ACHN (cell line): ENCODE measurements around the gene NXN.
"Not testable (repeated sequence)": the region's sequence is repeated elsewhere in the genome, so short reads cannot be mapped to it uniquely, and the experiment has no call there.

Experiments used
- DNase-seq: peaks from one replicate; pipeline ENCODE4 v3.0.0-alpha.2; 2015
- in situ Hi-C: cut with HindIII; loops from 2 replicates; pipeline ENCODE4 v1.10.0; 2017; ENCODE audit warnings: low sequenced_read_pairs, low pct_ligation_motif_present, low pct_unique_long_range_greater_than_20kb

NXN gene

GRCh38 chr17:965311-965989 lies 14.1 kb downstream of the NXN start:
- no peak for DNase-seq

DNA sequence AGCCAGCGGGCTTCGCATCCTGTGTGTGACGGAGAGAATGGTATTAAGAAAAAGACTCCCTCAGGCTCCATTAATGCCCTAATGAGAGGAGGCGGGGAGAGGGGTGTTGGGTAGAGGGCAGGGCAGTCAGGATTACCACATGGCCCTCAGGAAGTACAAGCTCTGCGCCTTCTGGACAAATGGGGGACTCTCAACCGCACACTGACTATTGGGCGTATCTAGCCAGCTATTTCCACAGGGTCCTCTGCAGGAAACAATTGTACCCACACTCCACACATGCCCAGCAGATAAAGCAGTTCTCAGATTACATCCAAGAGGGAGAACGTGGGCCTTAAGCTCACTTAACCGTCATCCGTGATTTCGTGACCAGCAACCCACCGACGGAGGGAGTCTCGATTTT lies 14.7 kb downstream of the NXN start:
- DNase-seq: no peak
- in situ Hi-C loops: no loop called here

More at GRCh38 chr17:965311-965989, 14.1 kb downstream of the NXN start:
- in situ Hi-C loops: no loop called here

DNA sequence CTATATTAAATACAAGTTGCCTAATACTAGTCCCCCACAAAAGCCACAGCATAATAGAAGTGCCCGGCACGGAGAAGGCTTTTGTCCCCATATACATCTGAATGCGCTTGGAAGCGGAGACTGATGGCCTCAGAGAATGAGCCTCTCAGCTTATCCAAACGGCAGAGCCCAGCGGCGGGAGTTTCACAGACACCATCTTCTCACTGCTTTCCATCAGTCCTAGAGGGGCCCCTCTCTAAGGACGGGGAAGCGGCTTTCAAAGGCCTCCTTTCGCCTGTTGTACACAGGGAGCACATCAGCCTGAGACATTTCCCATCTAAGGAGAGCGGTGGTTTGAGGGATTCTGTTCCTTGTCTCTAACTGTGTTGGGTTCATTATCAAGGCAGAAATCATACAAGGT lies 16.9 kb downstream of the NXN start:
- no peak for DNase-seq

DNA sequence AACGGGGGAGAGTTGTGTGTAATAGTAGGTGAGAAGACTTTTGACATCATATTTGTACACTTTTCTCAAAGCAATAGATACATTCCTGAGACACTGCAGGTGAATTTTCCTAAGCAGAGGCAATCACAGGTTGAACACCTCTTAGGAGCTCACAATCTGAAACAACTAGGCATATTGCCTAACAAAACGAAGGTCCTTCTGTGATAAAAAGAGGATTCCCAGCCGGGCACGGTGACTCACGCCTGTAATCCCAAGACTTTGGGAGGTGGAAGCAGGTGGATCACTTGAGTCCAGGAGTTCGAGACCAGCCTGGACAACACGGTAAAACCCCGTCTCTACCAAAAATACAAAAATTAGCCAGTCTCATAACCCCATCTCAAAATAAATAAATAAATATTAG lies 17.4 kb downstream of the NXN start:
- DNase-seq: no peak
- in situ Hi-C loops: no loop called here

More for the DNA sequence above, 16.9 kb downstream of the NXN start:
- in situ Hi-C loops: no loop called here

DNA sequence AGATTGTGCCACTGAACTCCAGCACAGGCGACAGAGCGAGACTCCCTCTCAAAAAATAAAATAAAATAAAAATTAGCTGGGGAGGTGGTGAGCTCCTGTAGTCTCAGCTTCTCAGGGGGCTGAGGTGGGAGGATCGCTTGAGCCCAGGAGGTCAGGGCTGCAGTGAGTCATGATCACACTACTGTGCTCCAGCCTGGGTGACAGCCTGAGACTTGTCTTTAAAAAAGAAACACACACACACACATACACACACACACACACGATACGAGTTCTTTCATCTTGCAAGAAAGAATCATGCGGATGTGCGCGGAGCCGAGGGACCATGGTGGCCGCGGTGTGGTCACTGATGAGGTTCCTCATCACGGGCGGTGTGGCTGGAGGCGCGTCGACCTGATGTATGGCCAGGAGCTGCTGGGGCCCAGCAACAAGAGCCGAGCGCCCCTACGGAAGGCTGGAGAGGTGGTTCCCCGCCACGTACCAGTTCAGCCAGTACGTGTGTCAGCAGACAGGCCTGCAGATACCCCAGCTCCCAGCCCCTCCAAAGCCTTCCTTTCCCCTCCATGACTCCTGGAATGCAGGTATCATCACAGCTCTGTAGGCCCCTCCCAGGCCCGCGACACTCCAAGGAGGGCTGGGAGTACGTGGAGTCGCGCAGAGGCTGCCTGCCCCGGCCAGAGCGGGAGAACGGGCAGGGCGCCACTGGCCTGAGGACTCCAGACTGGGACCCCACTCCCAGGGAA lies 20.7 kb downstream of the NXN start:
- in situ Hi-C loops: no loop called here
- DNase-seq: no peak

DNA sequence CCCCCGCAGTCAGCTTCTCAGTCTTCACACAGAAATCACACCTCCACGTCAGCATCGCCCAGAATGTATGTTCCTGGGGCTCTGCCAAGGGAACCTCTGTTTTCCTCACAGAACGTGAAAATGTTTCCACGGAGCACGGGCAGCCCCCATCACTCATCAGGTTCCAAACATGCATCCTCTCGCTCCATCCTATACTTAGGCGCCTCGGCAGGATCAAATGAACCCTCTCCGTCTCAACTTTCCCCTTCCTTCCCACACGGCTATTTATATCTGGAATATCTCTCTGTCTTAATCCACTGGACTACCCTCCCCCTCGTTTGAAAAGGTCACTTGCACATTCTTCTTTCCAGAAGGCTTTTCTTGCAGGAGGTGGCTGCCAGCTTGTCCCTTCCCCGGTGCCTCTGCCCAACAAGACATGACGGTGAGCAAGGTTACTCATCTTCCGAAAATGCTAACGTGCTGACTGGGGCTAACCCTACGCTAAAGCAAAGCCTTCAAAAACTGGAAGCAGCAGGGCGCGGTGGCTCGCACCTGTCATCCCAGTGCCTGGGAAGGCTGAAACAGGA lies 21.6 kb downstream of the NXN start:
- DNase-seq: no peak
- in situ Hi-C loops: no loop called here

- in situ Hi-C loops: no loop called here
- DNase-seq: no peak
Observed at GRCh38 chr17:956905-957304, 22.7 kb downstream of the NXN start.

DNA sequence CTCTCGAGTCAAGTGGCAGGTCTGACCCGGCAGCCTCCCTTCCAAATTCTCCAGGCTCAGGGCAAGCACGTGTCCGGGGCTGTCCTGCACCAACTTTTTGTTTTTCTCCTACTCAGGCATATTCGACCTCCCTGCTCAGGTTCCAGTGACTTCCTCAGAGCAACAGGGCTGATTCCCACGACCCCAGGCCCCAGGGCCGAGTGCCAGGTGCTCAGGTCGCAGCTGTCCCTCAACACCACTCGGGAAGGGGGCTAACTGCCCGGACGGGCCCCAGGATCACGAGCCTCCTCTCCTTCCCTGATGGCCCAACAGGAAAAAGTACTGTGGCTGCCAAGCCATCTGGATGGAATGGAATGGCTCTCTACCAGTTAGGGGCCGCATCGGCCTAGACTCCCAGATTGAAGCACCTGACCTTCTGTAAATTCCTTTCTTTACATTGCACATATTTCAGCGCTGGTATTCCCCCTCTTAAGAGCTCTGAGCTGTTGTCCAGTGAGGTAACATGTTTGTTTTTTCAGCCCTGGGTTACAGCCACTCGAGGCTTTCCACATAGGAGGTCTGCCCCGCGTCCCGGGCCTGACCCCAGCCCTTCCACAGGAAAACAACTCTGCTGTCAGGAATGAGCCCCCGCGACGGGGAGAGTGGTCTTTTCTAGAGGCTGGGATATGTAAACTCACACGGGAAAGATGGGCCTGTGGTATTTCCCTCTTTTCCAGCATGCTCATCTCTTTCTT lies 25.0 kb downstream of the NXN start:
- in situ Hi-C loops: no loop called here
- DNase-seq: peak; percentile 17

DNA sequence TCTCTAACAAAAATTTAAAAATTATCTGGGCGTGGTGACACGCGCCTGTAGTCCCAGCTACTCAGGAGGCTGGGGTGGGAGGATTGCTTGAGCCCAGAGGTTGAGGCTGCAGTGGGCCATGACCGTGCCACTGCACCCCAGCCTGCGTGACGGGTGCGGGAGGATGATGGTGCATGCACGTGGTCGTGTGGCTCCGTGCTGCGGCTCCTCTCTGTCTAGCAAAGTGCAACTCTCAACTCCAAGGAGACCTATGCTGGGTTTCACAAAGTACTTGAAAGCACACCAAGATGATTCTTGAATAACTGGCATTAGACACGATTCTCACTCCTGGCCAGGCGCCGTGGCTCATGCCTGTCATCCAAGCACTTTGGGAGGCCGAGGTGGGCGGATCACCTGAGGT lies 25.8 kb downstream of the NXN start:
- in situ Hi-C loops: no loop called here
- DNase-seq: no peak

- in situ Hi-C loops, DNase-seq: not testable (repeated sequence)
Observed at GRCh38 chr17:952592-952991, 27.0 kb downstream of the NXN start.

DNA sequence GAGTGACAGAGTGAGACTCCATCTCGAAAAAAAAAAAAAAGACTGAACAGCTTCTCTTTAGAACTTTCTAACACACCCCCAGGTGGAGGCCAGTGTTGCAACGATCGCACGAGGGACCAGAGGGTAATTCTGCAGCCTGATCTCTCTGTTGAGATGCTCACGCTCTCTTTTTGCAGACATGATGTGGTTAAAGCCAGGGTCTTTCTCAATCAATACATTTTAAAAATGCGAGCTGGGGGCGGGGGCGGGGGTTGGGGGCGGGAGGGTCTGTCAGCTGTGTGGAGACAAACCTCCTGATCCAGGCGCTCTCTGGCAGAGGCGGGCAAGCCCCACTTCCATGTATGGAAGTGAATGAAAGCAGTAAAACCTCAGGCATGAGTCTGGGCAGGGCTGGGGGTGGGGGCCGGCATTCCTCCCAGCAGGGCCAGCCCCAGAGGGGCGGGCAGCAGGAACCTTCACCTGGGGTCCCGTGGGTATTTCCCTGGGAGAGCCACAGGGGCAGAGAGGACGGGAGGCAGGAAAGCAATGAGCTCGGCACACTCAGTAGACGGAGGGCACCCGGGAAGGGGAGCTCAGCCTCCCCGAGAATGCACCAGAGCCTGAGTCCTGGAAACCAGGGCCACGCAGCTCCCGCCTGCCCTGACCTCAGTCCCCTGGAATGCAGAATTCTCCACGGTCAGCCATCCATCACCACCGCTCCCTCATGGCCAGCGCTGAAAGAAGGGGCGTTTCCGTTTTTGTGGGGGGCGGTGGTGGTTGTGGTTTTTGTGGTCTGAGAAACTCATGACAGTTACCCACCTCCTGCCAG lies 28.0 kb downstream of the NXN start:
- peak; percentile 97 for DNase-seq
- in situ Hi-C loops: no loop called here

- in situ Hi-C loops: no loop called here
Observed at GRCh38 chr17:949623-950303, 29.8 kb downstream of the NXN start.

DNA sequence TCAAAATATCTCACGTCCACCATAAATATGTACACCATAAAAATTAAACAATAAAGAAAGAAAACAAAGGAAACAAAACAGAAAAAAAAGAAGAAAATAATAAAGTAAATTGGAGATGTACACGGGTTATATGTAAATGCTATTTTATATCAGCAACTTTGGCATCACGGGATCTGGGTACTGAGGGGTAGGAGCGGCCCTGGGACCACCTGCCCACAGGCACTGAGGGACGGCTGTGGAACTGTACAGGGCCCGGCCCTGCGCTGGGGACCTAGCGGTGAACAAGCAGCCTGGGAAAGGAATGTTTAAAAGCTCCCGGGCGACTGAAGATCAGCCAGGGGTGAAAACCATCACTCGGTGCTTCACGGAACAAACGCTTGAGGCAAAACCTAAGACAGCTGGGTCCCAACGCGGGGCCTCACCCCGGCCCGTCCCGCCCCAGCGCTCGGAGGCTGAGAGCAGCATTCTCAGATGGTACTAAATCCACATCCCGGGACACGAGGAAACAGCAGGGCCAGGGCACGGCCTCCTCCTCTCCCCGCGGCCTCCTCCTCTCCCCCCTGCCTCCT lies 31.2 kb downstream of the NXN start:
- no peak for DNase-seq
- in situ Hi-C loops: no loop called here

More at GRCh38 chr17:949623-950303, 29.8 kb downstream of the NXN start:
- DNase-seq: no peak

- in situ Hi-C loops: no loop called here
- DNase-seq: no peak
Observed at GRCh38 chr17:946510-947236, 32.9 kb downstream of the NXN start.

DNA sequence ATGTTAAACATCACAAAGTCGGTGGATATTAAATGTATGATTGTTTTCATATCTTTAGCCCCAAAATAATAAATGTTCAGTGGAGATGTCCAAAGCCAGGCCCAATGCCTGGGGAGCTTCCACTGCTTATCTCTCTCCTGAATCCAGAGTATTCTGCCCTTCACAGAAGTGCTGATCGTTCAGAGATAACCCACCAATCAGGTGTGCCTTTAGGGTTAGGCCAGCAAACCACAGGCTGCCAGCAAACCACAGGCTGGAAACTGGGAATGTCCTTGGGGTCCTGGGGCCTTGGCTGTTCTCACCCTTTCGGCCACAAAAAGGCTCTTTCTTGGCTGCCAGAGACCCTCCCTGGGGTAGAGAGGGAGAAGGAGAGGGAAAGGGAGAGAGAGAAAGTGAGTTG lies 33.9 kb downstream of the NXN start:
- in situ Hi-C loops: no loop called here

DNA sequence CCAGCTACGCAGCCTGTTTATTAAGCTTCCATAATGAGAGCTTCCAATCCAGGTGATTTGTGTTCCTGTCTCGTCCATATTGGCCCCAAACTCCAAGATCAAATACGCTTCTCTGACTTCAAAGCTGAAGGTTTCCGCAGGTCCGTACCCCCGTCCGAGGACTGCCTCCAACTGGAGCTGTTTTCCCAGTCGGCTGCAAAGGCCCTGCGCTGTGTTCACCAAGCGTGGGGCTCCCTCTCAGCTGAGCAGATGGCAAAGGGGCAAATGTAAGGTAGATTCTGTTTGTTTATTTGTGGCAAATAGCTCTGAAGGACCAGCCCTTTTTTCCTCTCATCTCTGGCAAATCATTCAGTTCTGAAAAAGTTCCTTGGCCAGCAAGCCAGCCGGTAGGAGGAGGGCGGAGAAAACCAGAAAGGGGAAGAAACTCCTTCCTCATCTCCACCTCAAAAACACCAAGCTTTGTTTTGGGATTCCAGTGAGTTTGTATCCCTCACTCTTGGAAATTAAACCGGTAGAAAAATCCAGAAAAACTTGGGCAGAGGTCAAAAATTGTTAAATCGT lies 35.2 kb downstream of the NXN start:
- in situ Hi-C loops: no loop called here
- no peak for DNase-seq

More for the DNA sequence above, 33.9 kb downstream of the NXN start:
- DNase-seq: no peak

DNA sequence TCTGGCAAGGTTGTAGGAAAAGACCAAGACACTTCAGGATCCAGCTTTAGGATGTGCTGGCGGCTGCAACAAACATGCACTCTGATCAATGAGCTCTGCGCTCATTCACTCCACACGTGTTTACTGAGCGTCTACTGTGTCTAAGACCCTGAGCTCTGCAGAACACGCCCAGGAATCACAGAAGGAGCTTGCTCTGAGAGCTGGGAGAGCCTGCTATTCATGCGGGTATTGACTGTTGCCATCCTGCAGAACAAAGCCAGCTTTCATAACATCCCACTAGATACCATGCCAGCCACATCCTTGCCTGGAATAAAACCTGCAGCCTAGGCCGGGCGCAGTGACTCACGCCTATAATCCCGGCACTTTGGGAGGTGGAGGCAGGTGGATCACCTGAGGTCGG lies 44.1 kb downstream of the NXN start:
- DNase-seq: no peak

More for the DNA sequence above, 44.1 kb downstream of the NXN start:
- in situ Hi-C loops: no loop called here
